PC-3 (cell line): Measurements from ENCODE around the gene TSSC4.

ENCODE experiments used
- CTCF ChIP-seq: fragments of 300-600 bp; sonication (generic); conservative IDR thresholded peaks from 2 replicates; pipeline ENCODE4 v1.5.1; 2017; ENCODE audit warnings: antibody characterized with exemption, low read depth, mild to moderate bottlenecking, low read length
- EZH2 ChIP-seq: fragments of 300-600 bp; sonication (generic); IDR thresholded peaks from one replicate; pipeline ENCODE4 v1.6.1; 2017; ENCODE audit warnings: antibody characterized with exemption, mild to moderate bottlenecking, low read length; ENCODE audit not compliant: unreplicated experiment

GRCh38 chr11:2382129-2382517 lies 18.4 kb upstream of the TSSC4 start:
- TF ChIP-seq CTCF (no peak), EZH2 (no peak)
